Prostate gland (tissue), 2 donors: Measurements from ENCODE around the gene GPR22.

Source experiments
- POLR2A ChIP-seq: fragments of 450-650 bp; IDR thresholded peaks from one replicate; pipeline ENCODE4 v1.6.1; 2016; ENCODE audit warnings: antibody characterized with exemption, mild to moderate bottlenecking
- POLR2AphosphoS5 ChIP-seq: sonication (generic); formaldehyde crosslinking; IDR thresholded peaks from one replicate; pipeline ENCODE4 v1.6.1; 2017; ENCODE audit warnings: antibody characterized with exemption
- TF ChIP-seq, protein P1 (sequence below), 4 experiments: fragments of 200-600 bp in 2 of 4; fragments of 450-650 bp in 2 of 4; sonication (generic) in 2 of 4; IDR thresholded peaks; 1 replicate in 3 of 4; 2 replicates in 1 of 4; pipeline ENCODE4 v1.5.1; 2016 to 2019; ENCODE audit warnings: antibody characterized with exemption in 4 of 4, mild to moderate bottlenecking in 2 of 4, moderate library complexity in 2 of 4

DNA sequence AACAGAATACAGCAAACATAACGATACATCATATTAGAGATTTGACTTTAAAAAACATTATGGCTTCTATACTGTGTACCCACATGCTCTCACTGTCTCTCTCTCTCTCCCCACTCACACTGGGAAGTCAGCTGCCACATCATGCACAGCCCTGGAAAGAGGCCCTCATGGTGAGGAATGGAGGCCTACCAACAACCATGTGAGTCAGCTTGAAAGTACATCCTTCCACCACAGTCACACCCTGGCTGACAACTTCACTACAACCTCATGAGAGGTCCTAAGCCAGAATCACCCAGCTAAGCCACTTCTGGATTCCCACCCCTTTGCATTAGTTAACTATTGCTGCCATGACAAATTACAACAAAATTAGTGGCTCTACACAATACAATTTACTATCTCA lies 23.3 kb upstream of the GPR22 start:
- TF ChIP-seq, protein P1, sequence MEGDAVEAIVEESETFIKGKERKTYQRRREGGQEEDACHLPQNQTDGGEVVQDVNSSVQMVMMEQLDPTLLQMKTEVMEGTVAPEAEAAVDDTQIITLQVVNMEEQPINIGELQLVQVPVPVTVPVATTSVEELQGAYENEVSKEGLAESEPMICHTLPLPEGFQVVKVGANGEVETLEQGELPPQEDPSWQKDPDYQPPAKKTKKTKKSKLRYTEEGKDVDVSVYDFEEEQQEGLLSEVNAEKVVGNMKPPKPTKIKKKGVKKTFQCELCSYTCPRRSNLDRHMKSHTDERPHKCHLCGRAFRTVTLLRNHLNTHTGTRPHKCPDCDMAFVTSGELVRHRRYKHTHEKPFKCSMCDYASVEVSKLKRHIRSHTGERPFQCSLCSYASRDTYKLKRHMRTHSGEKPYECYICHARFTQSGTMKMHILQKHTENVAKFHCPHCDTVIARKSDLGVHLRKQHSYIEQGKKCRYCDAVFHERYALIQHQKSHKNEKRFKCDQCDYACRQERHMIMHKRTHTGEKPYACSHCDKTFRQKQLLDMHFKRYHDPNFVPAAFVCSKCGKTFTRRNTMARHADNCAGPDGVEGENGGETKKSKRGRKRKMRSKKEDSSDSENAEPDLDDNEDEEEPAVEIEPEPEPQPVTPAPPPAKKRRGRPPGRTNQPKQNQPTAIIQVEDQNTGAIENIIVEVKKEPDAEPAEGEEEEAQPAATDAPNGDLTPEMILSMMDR (IDR thresholded peaks at IDR 0.05) = no peak
- no peak for TF ChIP-seq POLR2A
- TF ChIP-seq POLR2AphosphoS5 = no peak
